ENCODE data around the gene OR1K1.
"Not testable (repeated sequence)": the region's sequence is repeated elsewhere in the genome, so short reads cannot be mapped to it uniquely, and the experiment has no call there.

Gene OR1K1

GRCh38 chr9:122800066-122801060, at the start of gene OR1K1:
Gene OR1K1 (plus strand): TSS chr9:122800123. CDS start chr9:122800123, 0 bp downstream.
- no peak for FAIRE-seq
- DNase-seq (ENCODE audit: extremely low spot score, insufficient read length, low read depth), result no peak

- FAIRE-seq, result no peak
Measured at GRCh38 chr9:122754825-122755224, 45.1 kb upstream of the OR1K1 start.

GRCh38 chr9:122767817-122768216, 32.1 kb upstream of the OR1K1 start:
- FAIRE-seq (no peak), DNase-seq (ENCODE audit: extremely low spot score, insufficient read length, low read depth) (no peak)

More at GRCh38 chr9:122754825-122755224, 45.1 kb upstream of the OR1K1 start:
- no peak for DNase-seq (ENCODE audit: extremely low spot score, insufficient read length, low read depth)

- DNase-seq (ENCODE audit: extremely low spot score, insufficient read length, low read depth) (no peak), FAIRE-seq (no peak)
Measured at GRCh38 chr9:122777052-122777451, 22.9 kb upstream of the OR1K1 start.

- DNase-seq (ENCODE audit: extremely low spot score, insufficient read length, low read depth) (no peak), FAIRE-seq (no peak)
Measured at GRCh38 chr9:122777935-122778627, 21.8 kb upstream of the OR1K1 start.

GRCh38 chr9:122779181-122779580, 20.7 kb upstream of the OR1K1 start:
- no peak for FAIRE-seq
- DNase-seq (ENCODE audit: extremely low spot score, insufficient read length, low read depth), result no peak

- FAIRE-seq (no peak), DNase-seq (ENCODE audit: extremely low spot score, insufficient read length, low read depth) (no peak)
Measured at GRCh38 chr9:122780026-122780425, 19.9 kb upstream of the OR1K1 start.

GRCh38 chr9:122781671-122782070, 18.3 kb upstream of the OR1K1 start:
- no peak for FAIRE-seq

GRCh38 chr9:122785269-122785668, 14.7 kb upstream of the OR1K1 start:
- DNase-seq (ENCODE audit: extremely low spot score, insufficient read length, low read depth) (no peak), FAIRE-seq (no peak)

More at GRCh38 chr9:122781671-122782070, 18.3 kb upstream of the OR1K1 start:
- DNase-seq (ENCODE audit: extremely low spot score, insufficient read length, low read depth), result no peak

- DNase-seq (ENCODE audit: extremely low spot score, insufficient read length, low read depth), result no peak
- no peak for FAIRE-seq
Measured at GRCh38 chr9:122786338-122786737, 13.6 kb upstream of the OR1K1 start.

GRCh38 chr9:122788831-122789230, 11.1 kb upstream of the OR1K1 start, which contains the start of gene OR5C1:
Gene OR5C1 (plus strand): TSS chr9:122788933. CDS start chr9:122788933, 0 bp downstream.
- FAIRE-seq (no peak), DNase-seq (ENCODE audit: extremely low spot score, insufficient read length, low read depth) (no peak)

- FAIRE-seq, result no peak
- DNase-seq (ENCODE audit: extremely low spot score, insufficient read length, low read depth), result no peak
Measured at GRCh38 chr9:122789256-122790046, 10.5 kb upstream of the OR1K1 start.

- no peak for DNase-seq (ENCODE audit: extremely low spot score, insufficient read length, low read depth)
- FAIRE-seq, result no peak
Measured at GRCh38 chr9:122791872-122792669, 7.9 kb upstream of the OR1K1 start.

- DNase-seq (ENCODE audit: extremely low spot score, insufficient read length, low read depth), result no peak
- FAIRE-seq, result no peak
Measured at GRCh38 chr9:122797316-122798063, 2.4 kb upstream of the OR1K1 start.

- no peak for FAIRE-seq
- no peak for DNase-seq (ENCODE audit: extremely low spot score, insufficient read length, low read depth)
Measured at GRCh38 chr9:122806661-122807060, 6.7 kb downstream of the OR1K1 start.

GRCh38 chr9:122807271-122807900, 7.5 kb downstream of the OR1K1 start:
- FAIRE-seq, result no peak
- no peak for DNase-seq (ENCODE audit: extremely low spot score, insufficient read length, low read depth)

GRCh38 chr9:122808141-122808540, 8.2 kb downstream of the OR1K1 start:
- DNase-seq (ENCODE audit: extremely low spot score, insufficient read length, low read depth), result no peak
- FAIRE-seq, result no peak

- not testable (repeated sequence) for FAIRE-seq
Measured at GRCh38 chr9:122809261-122809660, 9.3 kb downstream of the OR1K1 start.

More at GRCh38 chr9:122809261-122809660, 9.3 kb downstream of the OR1K1 start:
- not testable (repeated sequence) for DNase-seq (ENCODE audit: extremely low spot score, insufficient read length, low read depth)

Measured in GM18507 (cell line).